ENCODE data around the gene KRTAP25-1.

Gene KRTAP25-1

DNA sequence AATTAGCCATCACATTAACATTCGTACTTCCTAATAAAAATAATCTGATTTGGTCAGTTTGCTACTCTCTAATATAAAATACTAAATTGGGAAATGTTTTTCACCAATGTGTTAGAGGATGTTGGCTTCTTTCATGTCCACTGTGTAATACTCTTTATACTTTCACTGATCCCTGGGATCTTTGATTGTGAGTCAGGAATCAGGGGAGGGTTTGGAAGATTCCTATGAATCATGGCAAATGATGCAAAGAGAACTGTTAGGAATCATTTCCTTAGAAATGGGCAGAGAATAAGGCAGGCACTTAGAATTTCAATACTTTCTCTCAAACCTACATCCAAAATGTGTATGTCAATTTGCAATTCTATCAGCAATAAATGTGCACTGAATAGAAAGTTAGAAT, 37.5 kb downstream of the KRTAP25-1 start:
- TF ChIP-seq, protein P1, sequence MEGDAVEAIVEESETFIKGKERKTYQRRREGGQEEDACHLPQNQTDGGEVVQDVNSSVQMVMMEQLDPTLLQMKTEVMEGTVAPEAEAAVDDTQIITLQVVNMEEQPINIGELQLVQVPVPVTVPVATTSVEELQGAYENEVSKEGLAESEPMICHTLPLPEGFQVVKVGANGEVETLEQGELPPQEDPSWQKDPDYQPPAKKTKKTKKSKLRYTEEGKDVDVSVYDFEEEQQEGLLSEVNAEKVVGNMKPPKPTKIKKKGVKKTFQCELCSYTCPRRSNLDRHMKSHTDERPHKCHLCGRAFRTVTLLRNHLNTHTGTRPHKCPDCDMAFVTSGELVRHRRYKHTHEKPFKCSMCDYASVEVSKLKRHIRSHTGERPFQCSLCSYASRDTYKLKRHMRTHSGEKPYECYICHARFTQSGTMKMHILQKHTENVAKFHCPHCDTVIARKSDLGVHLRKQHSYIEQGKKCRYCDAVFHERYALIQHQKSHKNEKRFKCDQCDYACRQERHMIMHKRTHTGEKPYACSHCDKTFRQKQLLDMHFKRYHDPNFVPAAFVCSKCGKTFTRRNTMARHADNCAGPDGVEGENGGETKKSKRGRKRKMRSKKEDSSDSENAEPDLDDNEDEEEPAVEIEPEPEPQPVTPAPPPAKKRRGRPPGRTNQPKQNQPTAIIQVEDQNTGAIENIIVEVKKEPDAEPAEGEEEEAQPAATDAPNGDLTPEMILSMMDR (IDR thresholded peaks at IDR 0.05; ENCODE audit: control insufficient read depth, extremely low read depth, insufficient read depth), result no peak
- no peak for DNase-seq (ENCODE audit: low read depth)
- H3K4me3 ChIP-seq (ENCODE audit: low read depth, low read length), result no peak overlapping the region

DNA sequence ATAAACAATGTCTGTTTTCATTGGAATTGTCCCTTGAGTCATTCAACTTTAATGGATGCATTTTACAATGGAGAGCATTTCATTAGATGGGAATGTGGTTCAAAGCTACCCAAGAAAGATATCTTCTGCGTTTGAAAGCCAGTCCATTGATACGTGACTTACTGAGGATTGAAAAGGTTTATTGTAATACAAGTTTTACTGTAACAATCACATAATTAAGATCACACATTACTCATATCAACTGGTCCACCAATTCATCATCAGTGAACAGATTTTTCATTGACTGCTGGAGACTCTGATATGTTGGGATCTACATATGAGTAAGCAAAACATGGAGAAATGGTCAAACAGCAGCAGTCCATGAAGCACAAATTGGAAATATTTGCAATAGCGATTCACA, 39.4 kb downstream of the KRTAP25-1 start:
- H3K4me3 ChIP-seq (ENCODE audit: low read depth, low read length), result no peak overlapping the region
- no peak for DNase-seq (ENCODE audit: low read depth)
- TF ChIP-seq, protein P1 (IDR thresholded peaks at IDR 0.05; ENCODE audit: control insufficient read depth, extremely low read depth, insufficient read depth), result no peak

DNA sequence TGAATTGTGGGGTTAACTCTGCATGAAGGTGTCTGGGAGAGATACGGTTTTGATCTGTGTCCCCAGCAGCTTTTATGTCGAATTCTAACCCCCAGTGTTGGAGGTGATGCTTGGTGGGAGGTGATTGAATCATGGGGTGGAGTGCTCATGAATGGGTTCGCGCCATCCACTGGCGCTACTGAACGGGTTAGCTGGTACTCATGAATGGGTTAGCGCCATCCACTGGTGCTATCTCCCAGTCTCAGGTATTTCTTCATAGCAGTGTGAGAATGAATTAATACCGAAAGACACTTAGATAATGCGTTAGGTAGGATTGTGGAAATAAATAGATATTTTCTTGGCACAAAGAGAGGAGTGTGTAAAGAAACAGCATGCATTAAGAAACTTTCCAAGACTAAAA, 40.5 kb downstream of the KRTAP25-1 start:
- TF ChIP-seq, protein P1 (IDR thresholded peaks at IDR 0.05; ENCODE audit: control insufficient read depth, extremely low read depth, insufficient read depth), result no peak
- DNase-seq (ENCODE audit: low read depth), result no peak
- no peak overlapping the region for H3K4me3 ChIP-seq (ENCODE audit: low read depth, low read length)

DNA sequence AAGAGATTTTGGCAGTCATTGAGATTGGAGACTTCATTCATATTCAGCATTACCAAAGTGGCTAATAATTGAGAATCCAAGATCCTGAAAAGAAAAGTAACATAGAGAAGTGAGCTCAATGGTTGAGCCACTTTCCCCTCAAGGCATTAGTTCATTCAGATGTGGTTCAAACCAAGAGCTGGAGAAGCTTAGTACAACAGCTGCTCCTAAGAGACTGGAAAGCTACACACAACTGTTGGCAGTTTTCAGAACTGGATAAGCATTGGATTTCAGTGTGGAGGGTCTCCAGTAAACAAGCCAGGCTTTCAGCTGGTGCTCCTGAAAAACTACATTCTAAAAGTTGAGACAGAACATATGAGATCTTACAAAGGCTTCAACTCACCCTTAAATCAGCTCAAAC, 44.3 kb downstream of the KRTAP25-1 start:
- no peak for DNase-seq (ENCODE audit: low read depth)
- TF ChIP-seq, protein P1 (IDR thresholded peaks at IDR 0.05; ENCODE audit: control insufficient read depth, extremely low read depth, insufficient read depth), result no peak
- H3K4me3 ChIP-seq (ENCODE audit: low read depth, low read length), result no peak overlapping the region

DNA sequence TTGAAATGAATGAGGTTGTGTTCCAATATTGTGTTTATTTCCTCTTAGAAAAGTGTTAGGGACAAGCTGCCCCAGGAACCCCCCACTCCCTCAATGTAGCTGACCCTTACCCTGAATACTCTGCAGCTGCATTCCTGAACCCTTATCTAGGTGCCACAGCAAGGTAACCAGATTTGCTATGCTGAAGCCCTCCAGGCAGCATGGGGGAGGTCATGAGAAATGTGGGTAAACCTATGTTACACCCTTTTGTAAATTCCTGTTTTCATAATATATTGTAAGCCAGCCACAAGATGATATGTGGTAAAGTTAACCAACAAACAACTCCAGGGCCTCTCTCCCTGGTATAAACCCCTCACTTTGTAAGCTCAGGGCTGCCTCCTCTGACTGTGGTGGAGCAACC, 45.6 kb downstream of the KRTAP25-1 start:
- DNase-seq (ENCODE audit: low read depth), result no peak
- TF ChIP-seq, protein P1 (IDR thresholded peaks at IDR 0.05; ENCODE audit: control insufficient read depth, extremely low read depth, insufficient read depth), result no peak
- H3K4me3 ChIP-seq (ENCODE audit: low read depth, low read length), result no peak overlapping the region

DNA sequence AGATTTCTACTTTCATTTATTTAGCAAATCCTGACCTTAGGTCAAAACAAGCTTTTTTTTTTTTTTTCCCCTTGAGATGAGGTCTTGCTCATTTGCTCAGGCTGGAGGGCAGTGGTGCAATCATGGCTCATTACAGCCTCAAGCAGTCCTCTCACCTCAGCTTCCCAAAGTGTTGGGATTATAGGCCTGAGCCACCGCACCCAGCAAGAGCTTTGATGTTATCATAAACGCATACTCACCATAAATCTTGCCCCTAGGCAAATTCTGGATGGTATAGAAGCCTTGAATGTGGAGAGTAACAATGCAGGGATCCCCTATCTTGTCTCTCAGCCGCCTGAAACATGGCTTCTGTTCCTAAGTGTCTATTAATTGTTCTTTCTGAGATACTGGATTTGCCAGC, 48.7 kb downstream of the KRTAP25-1 start:
- no peak overlapping the region for H3K4me3 ChIP-seq (ENCODE audit: low read depth, low read length)
- no peak for DNase-seq (ENCODE audit: low read depth)
- TF ChIP-seq, protein P1 (IDR thresholded peaks at IDR 0.05; ENCODE audit: control insufficient read depth, extremely low read depth, insufficient read depth), result no peak

Data from LNCaP clone FGC (cell line).